Stimulated activated CD4-positive, alpha-beta T cell treated with anti-CD3 and anti-CD28 coated beads, Interleukin-4, amount 100 ng/mL, for 48 hours (primary cell): ENCODE measurements around the gene POFUT2.
A peak's percentile ranks its signal among the peaks of the same experiment; 100 is the strongest.

Experiments
- DNase-seq, 2 donors: peaks; one replicate each; pipeline ENCODE4 v3.0.0-alpha.2; 2020; ENCODE audit warnings: low read depth in 2 of 2

Gene POFUT2

GRCh38 chr21:45248893-45249381, 38.8 kb downstream of the POFUT2 start:
- no peak for DNase-seq

- no peak for DNase-seq
Measured at GRCh38 chr21:45248301-45248892, 39.3 kb downstream of the POFUT2 start.

DNA sequence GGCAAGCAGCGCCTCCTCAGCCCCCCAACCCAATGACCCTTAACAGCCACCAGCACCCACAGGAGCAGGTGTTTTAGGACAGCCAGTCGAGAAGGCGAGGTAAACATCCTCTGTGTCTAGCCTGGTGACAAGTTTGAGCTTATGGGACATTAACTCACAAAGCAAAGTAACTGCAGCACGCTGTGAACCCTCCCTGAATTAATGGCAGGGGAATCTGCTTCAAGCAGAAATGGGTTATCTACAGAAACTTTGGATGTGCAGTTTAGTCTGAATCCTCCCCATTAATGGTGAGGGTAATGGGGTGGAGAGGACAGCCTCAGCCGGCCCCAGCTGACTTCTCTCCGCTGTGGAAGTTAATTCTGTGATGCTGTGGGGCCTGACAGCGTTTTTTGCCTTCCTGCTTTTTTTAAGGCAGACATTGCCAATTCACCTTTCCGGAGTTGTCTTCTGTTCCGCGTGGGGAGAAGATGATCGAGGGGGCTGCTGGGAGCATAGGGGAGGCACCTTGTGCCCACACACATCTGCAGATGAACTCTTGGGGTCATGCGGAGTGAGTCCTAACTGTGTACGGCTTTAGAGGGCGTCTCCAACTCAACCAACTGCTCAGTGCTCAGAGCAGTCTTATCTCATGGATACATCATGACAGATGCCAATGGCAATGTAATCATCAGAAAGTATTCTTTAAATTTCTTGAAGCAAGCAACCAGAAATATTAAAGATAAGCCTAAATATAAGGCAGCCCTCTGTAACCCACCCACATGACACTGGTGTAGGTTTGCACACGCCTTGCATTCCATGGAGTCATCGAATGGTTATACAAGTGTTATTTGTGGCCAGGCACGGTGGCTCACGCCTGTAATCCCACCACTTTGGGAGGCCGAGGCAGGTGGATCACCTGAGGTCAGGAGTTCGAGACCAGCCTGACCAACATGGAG, 41.0 kb downstream of the POFUT2 start:
- no peak for DNase-seq

DNA sequence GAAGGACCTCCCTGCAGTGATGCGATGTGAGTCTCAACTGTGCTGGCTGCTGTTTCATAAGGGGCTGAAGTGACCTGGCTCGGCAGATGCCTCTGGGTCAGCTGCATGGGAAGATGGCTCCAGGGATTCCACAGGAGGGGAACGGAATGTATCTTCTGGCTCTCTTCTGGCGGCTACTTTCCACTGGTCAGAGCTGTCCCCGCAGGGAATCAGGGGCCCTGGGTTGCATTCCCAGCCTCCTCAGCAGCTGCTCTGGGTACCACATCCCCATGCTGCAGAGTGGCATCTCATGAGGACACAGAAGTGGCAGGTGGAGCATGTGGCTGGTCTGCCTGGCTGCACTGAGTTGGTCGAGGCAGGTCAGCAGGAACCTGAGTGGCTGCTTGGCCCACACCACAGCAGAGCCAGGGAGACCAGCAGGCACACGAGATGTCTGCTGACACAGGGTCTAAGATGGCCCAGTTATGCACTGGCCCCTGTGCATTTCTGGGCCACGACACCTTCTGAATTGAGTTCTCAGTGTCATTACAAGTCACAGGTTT, 42.8 kb downstream of the POFUT2 start:
- DNase-seq = no peak

DNA sequence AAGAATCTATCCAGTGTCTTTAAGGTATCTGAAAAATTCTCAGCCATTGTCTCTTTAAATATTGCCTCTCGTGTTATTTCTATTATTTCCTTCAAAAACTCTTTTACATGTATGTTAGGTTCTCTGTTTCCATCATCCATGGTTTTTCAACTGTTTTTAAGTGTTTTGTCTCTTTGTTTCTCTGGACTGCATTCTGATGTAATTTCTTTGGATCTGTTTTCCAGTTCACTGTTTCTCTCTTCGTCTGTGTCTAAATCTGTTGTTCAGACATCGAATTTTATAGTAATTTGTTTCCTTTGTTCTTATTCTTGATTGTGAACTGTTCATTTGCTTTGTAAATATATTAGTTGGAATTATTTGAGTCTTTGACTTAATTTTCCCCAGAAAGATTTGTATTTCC, 44.1 kb downstream of the POFUT2 start:
- DNase-seq = no peak

DNA sequence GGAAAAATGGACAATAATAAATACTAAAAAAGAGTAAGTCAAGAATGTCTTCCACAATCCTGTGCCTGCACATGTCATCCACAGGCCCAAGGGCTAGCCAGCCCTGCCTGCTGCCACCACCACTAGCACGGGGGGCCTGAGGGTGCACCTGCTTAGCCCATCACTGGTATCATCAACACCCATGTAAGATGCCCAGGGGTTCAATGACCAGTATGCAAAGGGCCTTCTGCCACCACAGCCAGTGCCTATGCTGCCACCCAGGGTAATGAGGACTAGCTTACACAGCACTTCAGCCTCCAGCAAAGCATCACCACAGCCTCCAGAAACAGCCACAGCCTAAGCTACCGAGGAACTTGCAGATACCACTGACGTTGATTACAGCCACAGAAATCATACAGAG, 46.3 kb downstream of the POFUT2 start:
- DNase-seq = no peak

DNA sequence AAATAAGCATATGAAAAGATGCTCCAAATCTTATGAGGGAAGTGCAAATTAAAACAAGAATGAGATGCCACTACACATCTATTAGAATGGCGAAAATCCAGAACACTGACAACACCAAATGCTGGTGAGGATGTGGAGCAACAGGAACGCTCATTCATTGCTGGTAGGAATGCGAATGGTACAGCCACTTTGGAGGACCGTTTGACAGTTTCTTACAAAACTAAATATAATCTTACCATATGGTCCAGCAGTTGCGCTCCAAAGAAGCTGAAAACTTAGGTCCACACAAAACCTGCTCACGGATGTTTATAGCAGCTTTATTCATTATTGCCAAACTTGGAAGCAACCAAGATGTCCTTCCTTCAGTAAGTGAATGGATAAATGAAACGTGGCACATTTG, 50.3 kb downstream of the POFUT2 start:
- no peak for DNase-seq

DNA sequence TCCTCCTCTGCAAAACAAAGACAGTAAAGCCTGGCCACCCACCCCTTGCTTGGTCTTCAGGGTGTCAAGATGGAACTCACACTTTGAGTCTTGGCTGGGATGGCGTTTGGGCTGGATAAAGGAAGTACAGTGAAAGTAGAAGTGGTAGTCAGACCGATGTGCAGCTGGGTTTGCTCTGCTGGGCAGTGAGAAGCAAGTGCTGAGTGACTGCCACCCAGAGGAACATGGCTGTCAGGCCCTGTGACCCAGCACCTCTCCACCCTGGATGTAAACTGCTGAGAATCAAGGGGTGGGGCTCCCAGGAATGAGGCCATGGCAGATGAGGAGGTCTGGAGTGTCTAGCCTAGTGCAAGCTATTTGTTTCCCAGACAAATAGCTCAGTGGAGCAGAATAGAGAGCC, 51.2 kb downstream of the POFUT2 start:
- no peak for DNase-seq

- no peak for DNase-seq
Measured at GRCh38 chr21:45235488-45235887, 52.2 kb downstream of the POFUT2 start.

- DNase-seq = no peak
Measured at GRCh38 chr21:45234965-45235364, 52.7 kb downstream of the POFUT2 start.

GRCh38 chr21:45234127-45234526, 53.6 kb downstream of the POFUT2 start:
- no peak for DNase-seq

DNA sequence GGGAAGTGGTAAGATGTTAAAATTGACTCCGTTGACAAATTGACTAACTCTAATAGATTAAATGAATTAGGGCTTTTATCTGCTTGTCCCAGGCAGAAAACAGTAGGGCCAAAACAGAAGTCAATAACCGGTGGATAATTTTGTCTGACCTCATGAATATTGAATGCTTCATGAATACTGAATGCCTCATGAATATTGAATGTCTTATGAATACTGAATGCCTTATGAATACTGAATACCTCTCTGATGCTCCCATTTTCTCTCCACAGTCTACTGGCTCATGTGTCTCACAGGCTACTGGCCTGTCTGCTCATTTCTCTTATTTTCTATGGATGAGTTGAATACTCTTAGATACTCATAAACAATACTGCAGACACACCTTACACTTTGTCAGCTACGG, 56.0 kb downstream of the POFUT2 start:
- DNase-seq = no peak

- no peak for DNase-seq
Measured at GRCh38 chr21:45228656-45229240, 58.9 kb downstream of the POFUT2 start.

GRCh38 chr21:45228171-45228641, 59.5 kb downstream of the POFUT2 start:
- peak; percentile 67 to 76 for DNase-seq

DNA sequence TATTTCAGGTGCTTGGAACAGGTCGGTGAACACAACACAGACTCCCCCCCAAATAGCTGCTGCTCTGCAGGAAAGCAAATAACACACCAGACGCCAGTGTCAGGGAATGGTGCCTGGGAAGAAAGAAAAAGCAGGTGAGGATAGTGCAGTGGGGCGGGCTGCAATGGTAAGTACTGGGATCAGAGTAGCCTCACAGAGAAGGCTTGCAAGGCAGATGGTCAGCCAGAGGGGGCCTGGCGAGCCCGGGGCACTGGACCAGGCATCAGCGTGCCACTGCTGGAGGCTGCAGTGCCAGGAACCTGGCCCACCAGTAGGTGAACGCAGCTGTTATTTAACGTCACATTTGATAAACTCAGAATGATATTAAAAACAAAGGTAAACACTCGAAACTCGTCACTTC, 60.0 kb downstream of the POFUT2 start:
- DNase-seq = no peak

- no peak for DNase-seq
Measured at GRCh38 chr21:45226540-45227326, 61.0 kb downstream of the POFUT2 start.

DNA sequence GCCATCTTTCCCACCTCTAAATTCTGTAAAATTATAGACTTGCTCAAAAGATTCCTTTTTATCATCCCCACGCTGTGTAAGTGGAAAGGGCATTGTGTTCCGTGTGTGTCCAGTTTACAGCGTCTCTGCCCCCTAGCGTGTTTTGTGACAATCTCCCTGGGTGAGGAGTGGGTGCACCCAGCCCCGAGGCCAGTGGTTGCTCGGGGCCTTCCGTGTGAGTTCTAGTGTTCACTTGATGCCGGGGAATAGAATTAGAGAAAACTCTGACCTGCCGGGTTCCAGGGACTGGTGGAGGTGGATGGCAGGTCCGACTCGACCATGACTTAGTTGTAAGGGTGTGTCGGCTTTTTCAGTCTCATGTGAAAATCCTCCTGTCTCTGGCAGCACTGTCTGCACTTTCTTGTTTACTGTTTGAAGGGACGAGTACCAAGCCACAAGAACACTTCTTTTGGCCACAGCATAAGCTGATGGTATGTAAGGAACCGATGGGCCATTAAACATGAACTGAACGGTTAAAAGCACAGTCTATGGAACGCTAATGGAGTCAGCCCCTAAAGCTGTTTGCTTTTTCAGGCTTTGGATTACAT, 61.9 kb downstream of the POFUT2 start:
- DNase-seq = no peak

DNA sequence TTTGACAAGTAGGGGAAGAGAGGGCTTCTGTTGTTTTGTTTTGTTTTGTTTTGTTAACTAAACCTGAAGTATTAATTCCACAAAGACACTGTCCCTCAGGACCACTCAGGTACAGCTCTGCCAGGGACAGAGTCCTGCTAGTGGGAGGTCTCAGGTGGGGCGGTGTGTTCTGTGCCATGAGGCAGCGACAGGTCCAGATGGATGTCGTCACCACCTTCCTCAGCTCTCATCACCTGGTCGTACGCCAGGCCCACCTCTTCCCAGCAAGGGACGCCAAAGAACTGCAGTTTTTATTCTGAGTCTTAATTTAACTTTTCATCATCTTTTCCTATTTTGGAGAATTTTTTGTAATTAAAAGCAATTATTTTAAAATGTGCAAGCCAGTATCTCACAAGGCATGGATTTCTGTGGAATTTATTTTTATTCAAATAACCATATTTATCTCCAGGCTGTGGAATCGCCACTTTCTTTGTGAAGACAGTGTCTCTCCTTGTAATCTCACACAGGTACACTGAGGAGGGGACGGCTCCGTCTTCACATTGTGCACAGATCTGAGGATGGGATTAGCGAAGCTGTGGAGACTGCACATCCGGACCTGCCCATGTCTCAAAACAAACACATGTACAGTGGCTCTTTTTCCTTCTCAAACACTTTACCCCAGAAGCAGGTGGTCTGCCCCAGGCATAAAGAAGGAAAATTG, 62.5 kb downstream of the POFUT2 start:
- DNase-seq = no peak

- DNase-seq = no peak
Measured at GRCh38 chr21:45224189-45224938, 63.3 kb downstream of the POFUT2 start.
